ENCODE results near the gene RPS28. TPM values are rescaled to one million over a fixed set of nuclear protein-coding genes. Genes with fewer than 3 reads are reported as not detected.

Gene RPS28
- total RNA-seq, 1 experiment from 2014 or later: 1,155 TPM

GRCh38 chr19:8306235-8307054 is 14.9 kb upstream of the RPS28 start:
- no peaks in the 10 kb centered on the region for H3K9me3 ChIP-seq (ENCODE audit: low read length)
- H3K9ac ChIP-seq (ENCODE audit: low read length): peak overlapping the region; percentile 86
- peaks cover 25% of the 10 kb centered on the region for H3K4me1 ChIP-seq (ENCODE audit: low read length)
- H3K27me3 ChIP-seq (ENCODE audit: low read length): no peaks in the 10 kb centered on the region
- peaks cover 12% of the 10 kb centered on the region; the same call in 1 of the 2 replicates for H4K20me1 ChIP-seq (ENCODE audit: insufficient read depth, low read depth, low read length)
- peak overlapping the region; percentile 76 for H3K4me2 ChIP-seq (ENCODE audit: low read depth, low read length, poor library complexity, severe bottlenecking)
- no peak for DNase-seq
- peaks cover 9% of the 10 kb centered on the region; the same call in 1 of the 2 replicates for H3K36me3 ChIP-seq (ENCODE audit: insufficient read depth, low read length)
- H3K9me2 ChIP-seq (replicated peaks; ENCODE audit: insufficient read depth, low read length): no peaks in the 10 kb centered on the region
- no peak overlapping the region for H2AFZ ChIP-seq (ENCODE audit: low read length)
- peaks cover 29% of the 10 kb centered on the region for H3K79me2 ChIP-seq (ENCODE audit: low read length)
- H3K27ac ChIP-seq (ENCODE audit: low read length): no peak overlapping the region
- H3K4me3 ChIP-seq (ENCODE audit: low read length): peak overlapping the region; percentile 71

GRCh38 chr19:8307400-8307964 is 13.8 kb upstream of the RPS28 start:
- Histone ChIP-seq H3K9ac (ENCODE audit: low read length) (peak overlapping the region; percentile 86), H3K79me2 (ENCODE audit: low read length) (peaks cover 29% of the 10 kb centered on the region), H3K9me2 (replicated peaks; ENCODE audit: insufficient read depth, low read length) (no peaks in the 10 kb centered on the region), H3K4me1 (ENCODE audit: low read length) (peaks cover 25% of the 10 kb centered on the region), H4K20me1 (ENCODE audit: insufficient read depth, low read depth, low read length) (peaks cover 12% of the 10 kb centered on the region; the same call in 1 of the 2 replicates), H3K27me3 (ENCODE audit: low read length) (no peaks in the 10 kb centered on the region), H3K36me3 (ENCODE audit: insufficient read depth, low read length) (peaks cover 13% of the 10 kb centered on the region; the same call in 1 of the 2 replicates), H2AFZ (ENCODE audit: low read length) (no peak overlapping the region; the same call in 1 of the 2 replicates), H3K4me3 (ENCODE audit: low read length) (peak overlapping the region; percentile 71), H3K9me3 (ENCODE audit: low read length) (no peaks in the 10 kb centered on the region), H3K4me2 (ENCODE audit: low read depth, low read length, poor library complexity, severe bottlenecking) (peak overlapping the region; percentile 76), H3K27ac (ENCODE audit: low read length) (peak overlapping the region; percentile 1; the same call in 1 of the 2 replicates)
- peak; percentile 55 for DNase-seq

DNA sequence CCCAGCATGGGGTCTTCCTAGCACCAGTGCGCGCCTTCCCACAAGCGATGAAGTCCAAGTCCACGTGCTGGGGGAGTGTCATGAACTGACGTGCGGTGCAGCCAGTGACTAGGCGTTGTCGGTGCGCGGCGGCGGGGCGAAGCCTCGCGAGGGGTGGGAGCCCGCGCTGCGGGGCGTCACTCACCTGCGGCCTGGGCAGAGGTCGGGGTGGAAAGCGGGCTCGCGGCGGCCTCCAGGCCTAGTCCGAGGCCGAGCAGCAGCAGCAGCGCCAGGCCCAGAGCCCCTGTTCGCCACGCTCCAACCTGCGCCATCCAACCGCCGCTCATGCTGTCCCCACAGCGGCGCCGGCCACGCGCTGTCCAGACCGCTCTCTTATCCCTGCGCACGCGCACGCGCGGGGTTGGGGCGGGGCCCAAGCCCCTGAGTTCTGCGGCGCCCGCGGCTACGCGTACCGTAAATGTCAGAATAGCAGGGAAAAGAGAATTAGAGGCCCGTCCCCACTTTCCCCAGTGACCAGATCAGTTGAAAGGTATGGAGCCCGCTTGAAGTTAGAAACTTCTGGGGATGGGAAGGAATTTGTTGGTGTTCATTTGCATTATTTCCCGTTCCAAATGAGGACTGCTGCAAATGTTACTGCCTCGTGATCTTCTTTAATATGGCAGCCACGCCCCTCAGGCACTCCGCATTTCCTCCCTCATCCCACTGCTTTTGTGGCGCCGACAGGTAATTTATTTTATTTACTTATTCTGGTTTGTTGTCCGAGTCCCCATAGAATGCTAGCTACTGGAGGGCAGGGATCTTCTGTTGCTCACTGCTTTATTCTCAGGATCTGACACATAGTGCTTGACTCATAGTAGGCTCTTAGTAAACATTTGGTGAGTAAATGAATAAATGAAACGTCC is 13.1 kb upstream of the RPS28 start, which contains the start of gene CD320:
CD320 (minus strand) TSS at position 394 of the 902 bp plus-strand sequence; CDS start at position 326, 68 bp downstream.
- Histone ChIP-seq H3K9ac (ENCODE audit: low read length) (peak within 1 kb of the TSS; percentile 86), H3K79me2 (ENCODE audit: low read length) (peaks cover 29% of the 10 kb centered on the region), H3K4me3 (ENCODE audit: low read length) (peak within 1 kb of the TSS; percentile 71), H3K4me2 (ENCODE audit: low read depth, low read length, poor library complexity, severe bottlenecking) (peak within 1 kb of the TSS; percentile 76), H3K9me2 (replicated peaks; ENCODE audit: insufficient read depth, low read length) (no peaks in the 10 kb centered on the region), H3K27ac (ENCODE audit: low read length) (peak within 1 kb of the TSS; percentile 1; the same call in 1 of the 2 replicates), H3K9me3 (ENCODE audit: low read length) (no peaks in the 10 kb centered on the region), H3K27me3 (ENCODE audit: low read length) (no peaks in the 10 kb centered on the region), H3K4me1 (ENCODE audit: low read length) (peaks cover 25% of the 10 kb centered on the region), H4K20me1 (ENCODE audit: insufficient read depth, low read depth, low read length) (peaks cover 12% of the 10 kb centered on the region; the same call in 1 of the 2 replicates), H3K36me3 (ENCODE audit: insufficient read depth, low read length) (peaks cover 13% of the 10 kb centered on the region; the same call in 1 of the 2 replicates), H2AFZ (ENCODE audit: low read length) (no peak within 1 kb of the TSS; the same call in 1 of the 2 replicates)
- DNase-seq: peak; percentile 96

DNA sequence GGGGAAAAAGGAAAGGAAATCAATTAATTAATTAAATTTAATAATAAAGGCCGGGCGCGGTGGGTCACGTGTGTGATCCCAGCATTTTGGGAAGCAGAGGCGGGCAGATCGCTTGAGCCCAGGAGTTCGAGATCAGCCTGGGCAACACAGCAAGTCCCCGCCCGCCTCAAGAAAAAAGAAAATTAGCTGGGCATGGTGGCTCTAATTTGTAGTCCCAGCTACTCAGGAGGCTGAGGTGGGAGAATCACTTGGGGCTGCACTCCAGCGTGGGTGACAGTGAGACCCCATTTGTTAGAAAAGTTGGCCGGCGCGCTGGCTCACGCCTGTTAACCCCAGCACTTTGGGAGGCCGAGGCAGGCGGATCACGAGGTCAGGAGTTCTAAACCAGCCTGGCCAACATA is 12.4 kb upstream of the RPS28 start:
- H3K27ac ChIP-seq (ENCODE audit: low read length): no peak overlapping the region
- H3K9me3 ChIP-seq (ENCODE audit: low read length): no peaks in the 10 kb centered on the region
- no peak overlapping the region for H3K9ac ChIP-seq (ENCODE audit: low read length)
- H3K4me1 ChIP-seq (ENCODE audit: low read length): peaks cover 25% of the 10 kb centered on the region
- H3K4me2 ChIP-seq (ENCODE audit: low read depth, low read length, poor library complexity, severe bottlenecking): peak overlapping the region; percentile 76
- H3K4me3 ChIP-seq (ENCODE audit: low read length): no peak overlapping the region
- no peaks in the 10 kb centered on the region for H3K27me3 ChIP-seq (ENCODE audit: low read length)
- no peak overlapping the region for H2AFZ ChIP-seq (ENCODE audit: low read length)
- H4K20me1 ChIP-seq (ENCODE audit: insufficient read depth, low read depth, low read length): peaks cover 12% of the 10 kb centered on the region; the same call in 1 of the 2 replicates
- DNase-seq: no peak
- H3K9me2 ChIP-seq (replicated peaks; ENCODE audit: insufficient read depth, low read length): no peaks in the 10 kb centered on the region
- peaks cover 13% of the 10 kb centered on the region; the same call in 1 of the 2 replicates for H3K36me3 ChIP-seq (ENCODE audit: insufficient read depth, low read length)
- peaks cover 29% of the 10 kb centered on the region for H3K79me2 ChIP-seq (ENCODE audit: low read length)

DNA sequence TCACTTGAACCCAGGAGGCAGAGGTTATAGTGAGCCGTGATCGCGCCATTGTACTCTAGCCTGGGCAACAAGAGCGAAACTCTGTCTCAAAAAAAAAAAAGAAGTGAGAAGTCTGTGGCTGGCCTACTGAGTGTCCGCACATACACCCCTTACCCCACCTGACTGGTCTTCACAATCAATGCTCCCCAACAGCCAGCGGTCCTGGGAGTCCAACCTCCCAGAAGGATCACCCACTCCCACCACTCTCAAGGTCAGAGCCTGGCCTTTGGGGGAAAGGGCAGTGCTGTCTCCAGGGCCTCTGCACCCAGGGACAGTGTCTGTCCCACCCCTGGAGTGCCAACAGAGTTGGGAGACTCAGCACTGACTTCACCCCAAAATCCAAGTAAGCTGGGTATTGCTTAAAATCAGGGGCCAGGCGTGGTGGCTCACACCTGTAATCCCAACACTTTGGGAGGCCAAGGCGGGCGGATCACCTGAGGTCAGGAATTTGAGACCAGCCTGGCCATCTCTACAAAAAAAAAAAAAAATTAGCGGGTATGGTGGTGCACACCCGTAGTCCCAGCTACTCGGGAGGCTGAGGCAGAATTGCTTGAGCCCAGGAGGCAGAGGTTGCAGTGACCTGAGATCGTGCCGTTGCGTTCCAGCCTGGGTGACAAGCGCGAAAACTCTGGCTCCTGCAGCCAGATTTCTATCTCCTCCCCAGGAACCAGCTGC is 10.8 kb upstream of the RPS28 start:
- DNase-seq: no peak
- Histone ChIP-seq H3K4me1 (ENCODE audit: low read length) (peaks cover 25% of the 10 kb centered on the region), H3K9me3 (ENCODE audit: low read length) (no peaks in the 10 kb centered on the region), H3K9me2 (replicated peaks; ENCODE audit: insufficient read depth, low read length) (no peaks in the 10 kb centered on the region), H4K20me1 (ENCODE audit: insufficient read depth, low read depth, low read length) (peaks cover 5% of the 10 kb centered on the region; the same call in 1 of the 2 replicates), H3K4me2 (ENCODE audit: low read depth, low read length, poor library complexity, severe bottlenecking) (no peak overlapping the region), H3K9ac (ENCODE audit: low read length) (no peak overlapping the region), H2AFZ (ENCODE audit: low read length) (no peak overlapping the region), H3K4me3 (ENCODE audit: low read length) (no peak overlapping the region), H3K27me3 (ENCODE audit: low read length) (no peaks in the 10 kb centered on the region), H3K36me3 (ENCODE audit: insufficient read depth, low read length) (peaks cover 6% of the 10 kb centered on the region; the same call in 1 of the 2 replicates), H3K27ac (ENCODE audit: low read length) (no peak overlapping the region), H3K79me2 (ENCODE audit: low read length) (peaks cover 24% of the 10 kb centered on the region)

- Histone ChIP-seq H3K27me3 (ENCODE audit: low read length) (no peaks in the 10 kb centered on the region), H2AFZ (ENCODE audit: low read length) (no peak overlapping the region), H3K79me2 (ENCODE audit: low read length) (peaks cover 12% of the 10 kb centered on the region), H3K4me1 (ENCODE audit: low read length) (peaks cover 20% of the 10 kb centered on the region), H3K4me2 (ENCODE audit: low read depth, low read length, poor library complexity, severe bottlenecking) (no peak overlapping the region), H3K9me2 (replicated peaks; ENCODE audit: insufficient read depth, low read length) (no peaks in the 10 kb centered on the region), H3K4me3 (ENCODE audit: low read length) (no peak overlapping the region), H4K20me1 (ENCODE audit: insufficient read depth, low read depth, low read length) (no peaks in the 10 kb centered on the region; the same call in 1 of the 2 replicates), H3K9me3 (ENCODE audit: low read length) (no peaks in the 10 kb centered on the region), H3K36me3 (ENCODE audit: insufficient read depth, low read length) (peaks cover 6% of the 10 kb centered on the region; the same call in 1 of the 2 replicates), H3K9ac (ENCODE audit: low read length) (no peak overlapping the region), H3K27ac (ENCODE audit: low read length) (no peak overlapping the region)
- no peak for DNase-seq
These were observed 9.6 kb upstream of the RPS28 start for GRCh38 chr19:8311461-8312260.
